Sigmoid colon (tissue), 3 donors: Measurements from ENCODE around the gene MLLT6.

Experiments
- POLR2A ChIP-seq, 2 donors: fragments of 450-650 bp; IDR thresholded peaks; one replicate each; pipeline ENCODE4 v1.6.1; 2016; ENCODE audit warnings: antibody characterized with exemption in 2 of 2, mild to moderate bottlenecking in 2 of 2, moderate library complexity in 2 of 2
- TF ChIP-seq, protein P1 (sequence below), 4 experiments: fragments of 450-650 bp in 3 of 4; fragments of 200-600 bp in 1 of 4; IDR thresholded peaks; one replicate each; pipeline ENCODE4 v1.5.1; 2016 to 2019; ENCODE audit warnings: antibody characterized with exemption in 4 of 4, mild to moderate bottlenecking in 3 of 4, moderate library complexity in 2 of 4

DNA sequence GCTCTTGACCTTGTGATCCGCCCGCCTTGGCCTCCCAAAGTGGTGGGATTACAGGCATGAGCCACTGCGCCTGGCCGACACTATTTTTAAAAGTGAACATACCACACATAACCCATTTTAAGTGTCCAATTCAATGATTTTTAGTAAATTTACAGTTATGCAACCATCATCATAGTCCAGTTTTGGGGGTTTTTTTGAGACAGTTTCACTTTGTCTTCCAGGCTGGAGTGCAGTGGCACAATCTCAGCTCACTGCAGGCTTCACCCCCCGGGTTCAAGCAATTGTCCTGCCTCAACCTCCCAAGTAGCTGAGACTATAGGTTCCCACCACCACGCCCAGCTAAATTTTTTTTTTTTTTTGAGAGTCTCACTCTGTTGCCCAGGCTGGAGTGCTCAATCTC lies 27.3 kb upstream of the MLLT6 start:
- TF ChIP-seq, protein P1, sequence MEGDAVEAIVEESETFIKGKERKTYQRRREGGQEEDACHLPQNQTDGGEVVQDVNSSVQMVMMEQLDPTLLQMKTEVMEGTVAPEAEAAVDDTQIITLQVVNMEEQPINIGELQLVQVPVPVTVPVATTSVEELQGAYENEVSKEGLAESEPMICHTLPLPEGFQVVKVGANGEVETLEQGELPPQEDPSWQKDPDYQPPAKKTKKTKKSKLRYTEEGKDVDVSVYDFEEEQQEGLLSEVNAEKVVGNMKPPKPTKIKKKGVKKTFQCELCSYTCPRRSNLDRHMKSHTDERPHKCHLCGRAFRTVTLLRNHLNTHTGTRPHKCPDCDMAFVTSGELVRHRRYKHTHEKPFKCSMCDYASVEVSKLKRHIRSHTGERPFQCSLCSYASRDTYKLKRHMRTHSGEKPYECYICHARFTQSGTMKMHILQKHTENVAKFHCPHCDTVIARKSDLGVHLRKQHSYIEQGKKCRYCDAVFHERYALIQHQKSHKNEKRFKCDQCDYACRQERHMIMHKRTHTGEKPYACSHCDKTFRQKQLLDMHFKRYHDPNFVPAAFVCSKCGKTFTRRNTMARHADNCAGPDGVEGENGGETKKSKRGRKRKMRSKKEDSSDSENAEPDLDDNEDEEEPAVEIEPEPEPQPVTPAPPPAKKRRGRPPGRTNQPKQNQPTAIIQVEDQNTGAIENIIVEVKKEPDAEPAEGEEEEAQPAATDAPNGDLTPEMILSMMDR (IDR thresholded peaks at IDR 0.05), result no peak
- no peak for TF ChIP-seq POLR2A (IDR thresholded peaks at IDR 0.05)
